ENCODE measurements around the gene DPH2. TPM values are rescaled to one million over a fixed set of nuclear protein-coding genes. Genes with fewer than 3 reads are reported as not detected.

The DPH2 gene
- total RNA-seq, 4 donors from 2014 or later, result 13.4 to 26.7 (median 22.3) TPM

GRCh38 chr1:43952731-43953346, 17.0 kb upstream of the DPH2 start:
- intact Hi-C loops (cut with DNase I), result no loop called here
- peak overlapping the region in 1 of 3 donors; percentile 17 for H3K27ac ChIP-seq
- DNase-seq, result peak in 1 of 2 donors; percentile 15
- H3K4me1 ChIP-seq, result peaks cover 11 to 36% of the 10 kb centered on the region in 2 donors
- H3K27me3 ChIP-seq, result no peaks in the 10 kb centered on the region
- no peak for TF ChIP-seq CTCF (IDR thresholded peaks at IDR 0.05)
- TF ChIP-seq POLR2A (IDR thresholded peaks at IDR 0.05), result no peak
- WGBS, 2 donors, result 66 to 76% methylated on average over 6 to 8 of the region's 8 CpGs
- H3K36me3 ChIP-seq, result peaks cover 13 to 17% of the 10 kb centered on the region in 2 donors
- no peak overlapping the region for H3K4me3 ChIP-seq (replicated peaks in 1 of 3)
- no peaks in the 10 kb centered on the region for H3K9me3 ChIP-seq

GRCh38 chr1:43953361-43953760, 16.4 kb upstream of the DPH2 start:
- intact Hi-C loops (cut with DNase I), result no loop called here
- Histone ChIP-seq H3K9me3 (no peaks in the 10 kb centered on the region), H3K27ac (peak overlapping the region in 1 of 3 donors; percentile 17), H3K4me1 (peaks cover 6 to 30% of the 10 kb centered on the region in 2 donors), H3K36me3 (peaks cover 18 to 22% of the 10 kb centered on the region in 2 donors), H3K27me3 (no peaks in the 10 kb centered on the region), H3K4me3 (replicated peaks in 1 of 3) (no peak overlapping the region)
- TF ChIP-seq POLR2A (IDR thresholded peaks at IDR 0.05), result no peak
- TF ChIP-seq CTCF (IDR thresholded peaks at IDR 0.05), result no peak
- DNase-seq, result no peak
- WGBS, 2 donors, result 83 to 93% methylated on average over 3 of the region's 3 CpGs

- no peak overlapping the region for H3K27ac ChIP-seq
Measured at GRCh38 chr1:43954036-43954435, 15.8 kb upstream of the DPH2 start.

GRCh38 chr1:43956234-43956633, 13.6 kb upstream of the DPH2 start:
- Histone ChIP-seq H3K27ac (no peak overlapping the region), H3K4me3 (replicated peaks in 1 of 3) (no peak overlapping the region), H3K36me3 (peaks cover 27 to 34% of the 10 kb centered on the region in 2 donors), H3K27me3 (no peaks in the 10 kb centered on the region), H3K4me1 (peaks cover 0 to 8% of the 10 kb centered on the region in 2 donors), H3K9me3 (no peaks in the 10 kb centered on the region)
- WGBS, 2 donors, result 97 to 99% methylated on average over 8 of the region's 8 CpGs
- no peak for TF ChIP-seq POLR2A (IDR thresholded peaks at IDR 0.05)
- TF ChIP-seq CTCF (IDR thresholded peaks at IDR 0.05), result no peak
- no peak for DNase-seq
- intact Hi-C loops (cut with DNase I), result no loop called here

More at GRCh38 chr1:43954036-43954435, 15.8 kb upstream of the DPH2 start:
- peaks cover 18 to 27% of the 10 kb centered on the region in 2 donors for H3K36me3 ChIP-seq
- no peak for DNase-seq
- H3K4me3 ChIP-seq (replicated peaks in 1 of 3), result no peak overlapping the region
- H3K4me1 ChIP-seq, result peaks cover 3 to 24% of the 10 kb centered on the region in 2 donors
- H3K9me3 ChIP-seq, result no peaks in the 10 kb centered on the region
- intact Hi-C loops (cut with DNase I), result no loop called here
- 81 to 92% methylated on average over 4 to 5 of the region's 5 CpGs for WGBS, 2 donors
- no peak for TF ChIP-seq CTCF (IDR thresholded peaks at IDR 0.05)
- TF ChIP-seq POLR2A (IDR thresholded peaks at IDR 0.05), result no peak
- H3K27me3 ChIP-seq, result no peaks in the 10 kb centered on the region

- TF ChIP-seq CTCF (IDR thresholded peaks at IDR 0.05) (no peak), POLR2A (IDR thresholded peaks at IDR 0.05) (no peak)
- H3K4me3 ChIP-seq (replicated peaks in 1 of 3), result no peak overlapping the region
- H3K4me1 ChIP-seq, result no peaks in the 10 kb centered on the region
- H3K9me3 ChIP-seq, result no peaks in the 10 kb centered on the region
- H3K27me3 ChIP-seq, result no peaks in the 10 kb centered on the region
- 96% methylated on average over 6 to 7 of the region's 7 CpGs for WGBS, 2 donors
- no peak for DNase-seq
- H3K27ac ChIP-seq, result no peak overlapping the region
- H3K36me3 ChIP-seq, result peaks cover 27 to 40% of the 10 kb centered on the region in 2 donors
- intact Hi-C loops (cut with DNase I), result no loop called here
Measured at GRCh38 chr1:43957407-43958040, 12.3 kb upstream of the DPH2 start.

Measured in thyroid gland (tissue), 4 donors.